HG02870 (cell line): ENCODE data around the gene TIRAP.
A peak's percentile ranks its signal among the peaks of the same experiment; 100 is the strongest.

Source experiments
- ATAC-seq: cut with Tn5 transposase; IDR thresholded peaks from one replicate; pipeline ENCODE4 v1.9.1; 2021; ENCODE audit warnings: mild to moderate bottlenecking, moderate library complexity; ENCODE audit not compliant: unreplicated experiment

TIRAP gene

GRCh38 chr11:126339863-126340434 lies 57.1 kb downstream of the TIRAP start:
- ATAC-seq, result no peak

DNA sequence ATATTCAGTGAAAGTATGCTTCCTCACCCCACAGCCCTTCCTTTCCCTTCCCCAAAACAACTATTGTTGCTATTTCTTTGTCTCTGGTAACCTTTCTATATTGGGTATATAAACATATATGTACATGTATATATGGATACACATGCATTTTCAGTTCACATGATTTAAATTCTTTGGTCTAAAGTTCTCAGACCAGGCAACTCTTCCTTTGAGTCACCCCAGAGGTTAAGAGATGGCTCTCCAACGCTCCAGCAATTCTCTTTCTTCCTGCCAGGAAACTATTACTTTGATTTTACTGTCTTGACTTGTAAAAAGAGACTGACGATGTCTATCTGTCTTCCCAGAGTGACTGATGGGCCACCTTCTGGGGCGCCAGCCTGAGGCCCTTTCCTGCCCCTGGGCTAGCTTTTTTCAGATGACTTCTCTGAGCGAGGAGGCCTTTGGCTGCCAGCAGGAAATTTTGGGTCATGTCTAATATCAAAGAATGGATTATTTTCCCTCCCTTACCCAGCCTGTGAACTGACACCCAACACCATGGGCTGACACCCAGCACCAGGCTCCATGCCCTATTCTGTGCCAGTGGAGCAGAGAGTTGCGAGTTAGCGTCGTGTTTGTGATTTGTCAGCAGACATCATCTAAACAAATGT lies 58.2 kb downstream of the TIRAP start:
- peak; percentile 69 for ATAC-seq

DNA sequence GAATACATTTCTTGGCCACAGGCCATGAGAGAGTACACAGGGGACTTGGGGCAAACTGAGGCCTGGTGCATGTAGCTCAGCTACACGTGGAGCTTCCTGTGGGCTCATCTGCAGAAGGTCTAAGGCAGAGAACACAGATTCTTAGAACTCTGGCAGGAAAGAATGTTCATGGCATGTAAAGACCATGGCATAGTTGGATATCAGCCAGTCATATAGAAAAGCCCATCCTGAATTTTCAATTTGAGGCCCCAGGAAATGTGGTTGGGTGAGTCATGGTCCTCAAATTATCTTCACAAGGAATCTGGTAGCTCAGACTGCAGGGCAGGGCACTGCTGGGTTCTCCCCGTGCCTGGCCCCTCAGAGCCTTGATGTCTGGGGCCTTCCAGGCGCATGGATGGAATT lies 58.9 kb downstream of the TIRAP start:
- ATAC-seq, result no peak

DNA sequence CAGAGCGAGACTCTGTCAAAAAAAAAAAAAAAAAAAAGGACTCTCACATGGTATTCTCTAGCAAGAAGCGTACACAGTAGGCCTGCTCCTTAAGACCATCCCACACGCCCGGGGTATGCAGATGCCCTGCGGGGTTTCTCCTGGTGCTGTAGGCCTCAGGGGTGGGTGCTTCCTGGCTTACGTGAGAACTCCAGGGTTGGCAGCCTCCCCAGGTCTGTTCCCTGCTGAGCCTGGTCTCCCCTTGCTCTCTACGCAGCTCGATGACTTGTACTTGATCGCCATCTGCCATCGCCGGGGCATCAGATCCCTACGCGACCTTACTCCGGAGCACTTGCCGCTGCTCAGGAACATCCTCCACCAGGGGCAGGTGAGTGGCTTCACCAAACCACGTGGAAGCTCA lies 60.2 kb downstream of the TIRAP start:
- no peak for ATAC-seq
